Endothelial cell of umbilical vein (primary cell): ENCODE data around the gene HNRNPH1.

Experiments used
- EZH2 ChIP-seq: IDR thresholded peaks from 2 replicates; pipeline ENCODE4 v1.6.1; 2012; ENCODE audit warnings: borderline replicate concordance, low read depth, mild to moderate bottlenecking, moderate library complexity, low read length, inconsistent platforms; ENCODE audit not compliant: severe bottlenecking
- FOS ChIP-seq: IDR thresholded peaks from 2 replicates; pipeline ENCODE4 v1.6.1; 2011; ENCODE audit warnings: mild to moderate bottlenecking, low read length, moderate library complexity, borderline replicate concordance; ENCODE audit not compliant: insufficient read depth
- MAX ChIP-seq: IDR thresholded peaks from 2 replicates; pipeline ENCODE4 v1.6.1; 2011; ENCODE audit not compliant: insufficient read depth, insufficient read length
- POLR2A ChIP-seq: IDR thresholded peaks from 2 replicates; pipeline ENCODE4 v1.6.1; 2012; ENCODE audit warnings: low read depth, mild to moderate bottlenecking, control low read depth, low read length
- POLR2AphosphoS5 ChIP-seq: IDR thresholded peaks from 2 replicates; pipeline ENCODE4 v1.6.1; 2012; ENCODE audit warnings: low read depth, mild to moderate bottlenecking, control low read depth, low read length, moderate library complexity; ENCODE audit not compliant: insufficient read depth
- TF ChIP-seq, protein P1 (sequence below), 2 donors: IDR thresholded peaks; 1 replicate in 1 of 2; 2 replicates in 1 of 2; pipeline ENCODE4 v1.5.1; 2011; ENCODE audit warnings: low read length in 2 of 2, mild to moderate bottlenecking in 2 of 2, moderate library complexity in 2 of 2, control low read depth in 1 of 2, inconsistent platforms in 1 of 2, low read depth in 1 of 2; ENCODE audit not compliant: insufficient read depth in 1 of 2; ENCODE audit errors: extremely low read depth in 1 of 2

GRCh38 chr5:179577286-179577960, 46.0 kb downstream of the HNRNPH1 start:
- TF ChIP-seq, protein P1, sequence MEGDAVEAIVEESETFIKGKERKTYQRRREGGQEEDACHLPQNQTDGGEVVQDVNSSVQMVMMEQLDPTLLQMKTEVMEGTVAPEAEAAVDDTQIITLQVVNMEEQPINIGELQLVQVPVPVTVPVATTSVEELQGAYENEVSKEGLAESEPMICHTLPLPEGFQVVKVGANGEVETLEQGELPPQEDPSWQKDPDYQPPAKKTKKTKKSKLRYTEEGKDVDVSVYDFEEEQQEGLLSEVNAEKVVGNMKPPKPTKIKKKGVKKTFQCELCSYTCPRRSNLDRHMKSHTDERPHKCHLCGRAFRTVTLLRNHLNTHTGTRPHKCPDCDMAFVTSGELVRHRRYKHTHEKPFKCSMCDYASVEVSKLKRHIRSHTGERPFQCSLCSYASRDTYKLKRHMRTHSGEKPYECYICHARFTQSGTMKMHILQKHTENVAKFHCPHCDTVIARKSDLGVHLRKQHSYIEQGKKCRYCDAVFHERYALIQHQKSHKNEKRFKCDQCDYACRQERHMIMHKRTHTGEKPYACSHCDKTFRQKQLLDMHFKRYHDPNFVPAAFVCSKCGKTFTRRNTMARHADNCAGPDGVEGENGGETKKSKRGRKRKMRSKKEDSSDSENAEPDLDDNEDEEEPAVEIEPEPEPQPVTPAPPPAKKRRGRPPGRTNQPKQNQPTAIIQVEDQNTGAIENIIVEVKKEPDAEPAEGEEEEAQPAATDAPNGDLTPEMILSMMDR (IDR thresholded peaks at IDR 0.05; ENCODE audit: extremely low read depth in 1 of 2, insufficient read depth in 1 of 2, low read depth in 1 of 2, low read length in 2 of 2) = no peak
- no peak for TF ChIP-seq EZH2
- no peak for TF ChIP-seq MAX
- no peak for TF ChIP-seq FOS
- no peak for TF ChIP-seq POLR2A
- no peak for TF ChIP-seq POLR2AphosphoS5
